ENCODE results near the gene PPP2R2C.

PPP2R2C gene

GRCh38 chr4:6345096-6345830, 127.2 kb downstream of the PPP2R2C start:
- Histone ChIP-seq H3K27ac (ENCODE audit: poor library complexity, severe bottlenecking) (no peak overlapping the region), H3K36me3 (ENCODE audit: low read depth) (no peaks in the 10 kb centered on the region), H3K27me3 (ENCODE audit: insufficient read depth, poor library complexity, severe bottlenecking) (no peaks in the 10 kb centered on the region), H3K9me3 (ENCODE audit: severe bottlenecking) (no peaks in the 10 kb centered on the region), H3K4me3 (ENCODE audit: severe bottlenecking) (no peak overlapping the region), H3K4me1 (ENCODE audit: insufficient read depth, poor library complexity, severe bottlenecking) (peaks cover 14% of the 10 kb centered on the region)
- no peak for TF ChIP-seq CTCF (IDR thresholded peaks at IDR 0.05; ENCODE audit: poor library complexity, severe bottlenecking)
- DNase-seq (ENCODE audit: low spot score) (no peak), ATAC-seq (ENCODE audit: low read depth) (no peak)

GRCh38 chr4:6343939-6344408, 128.4 kb downstream of the PPP2R2C start:
- ATAC-seq (ENCODE audit: low read depth) (peak; percentile 93), DNase-seq (ENCODE audit: low spot score) (peak; percentile 84)
- H3K27ac ChIP-seq (ENCODE audit: poor library complexity, severe bottlenecking), result peak overlapping the region; percentile 59
- H3K9me3 ChIP-seq (ENCODE audit: severe bottlenecking), result no peaks in the 10 kb centered on the region
- no peaks in the 10 kb centered on the region for H3K36me3 ChIP-seq (ENCODE audit: low read depth)
- TF ChIP-seq CTCF (IDR thresholded peaks at IDR 0.05; ENCODE audit: poor library complexity, severe bottlenecking), result peak; percentile 65
- H3K4me3 ChIP-seq (ENCODE audit: severe bottlenecking), result no peak overlapping the region
- H3K27me3 ChIP-seq (ENCODE audit: insufficient read depth, poor library complexity, severe bottlenecking), result no peaks in the 10 kb centered on the region
- peaks cover 14% of the 10 kb centered on the region for H3K4me1 ChIP-seq (ENCODE audit: insufficient read depth, poor library complexity, severe bottlenecking)

- Histone ChIP-seq H3K4me3 (ENCODE audit: severe bottlenecking) (no peak overlapping the region), H3K36me3 (ENCODE audit: low read depth) (no peaks in the 10 kb centered on the region), H3K9me3 (ENCODE audit: severe bottlenecking) (no peaks in the 10 kb centered on the region), H3K4me1 (ENCODE audit: insufficient read depth, poor library complexity, severe bottlenecking) (peaks cover 14% of the 10 kb centered on the region), H3K27me3 (ENCODE audit: insufficient read depth, poor library complexity, severe bottlenecking) (no peaks in the 10 kb centered on the region), H3K27ac (ENCODE audit: poor library complexity, severe bottlenecking) (no peak overlapping the region)
- ATAC-seq (ENCODE audit: low read depth), result no peak
- no peak for DNase-seq (ENCODE audit: low spot score)
- TF ChIP-seq CTCF (IDR thresholded peaks at IDR 0.05; ENCODE audit: poor library complexity, severe bottlenecking), result no peak
These were observed 129.7 kb downstream of the PPP2R2C start for GRCh38 chr4:6342530-6343293.

GRCh38 chr4:6341696-6342095, 130.7 kb downstream of the PPP2R2C start:
- no peak for DNase-seq (ENCODE audit: low spot score)
- Histone ChIP-seq H3K27ac (ENCODE audit: poor library complexity, severe bottlenecking) (no peak overlapping the region), H3K36me3 (ENCODE audit: low read depth) (no peaks in the 10 kb centered on the region), H3K27me3 (ENCODE audit: insufficient read depth, poor library complexity, severe bottlenecking) (peaks cover 4% of the 10 kb centered on the region), H3K4me3 (ENCODE audit: severe bottlenecking) (no peak overlapping the region), H3K4me1 (ENCODE audit: insufficient read depth, poor library complexity, severe bottlenecking) (peaks cover 14% of the 10 kb centered on the region), H3K9me3 (ENCODE audit: severe bottlenecking) (no peaks in the 10 kb centered on the region)
- ATAC-seq (ENCODE audit: low read depth), result no peak
- TF ChIP-seq CTCF (IDR thresholded peaks at IDR 0.05; ENCODE audit: poor library complexity, severe bottlenecking), result no peak
